Lung (tissue), 12 donors: Measurements from ENCODE around the gene VDR. TPM values are rescaled to one million over a fixed set of nuclear protein-coding genes. Genes with fewer than 3 reads are reported as not detected.

ENCODE experiments used
- ATAC-seq: fragments of 200-7000 bp; cut with Tn5 transposase; one replicate; pipeline ENCODE4 v1.9.1; 2020; ENCODE audit warnings: moderate number of reproducible peaks; ENCODE audit not compliant: insufficient read depth, low FRiP score
- DNase-seq, 3 donors: peaks; one replicate each; pipeline ENCODE4 v3.0.0-alpha.2; 2013 to 2017
- H3K27ac ChIP-seq, 2 donors: one replicate each; pipeline ENCODE4 v1.5.1; 2013; ENCODE audit warnings: mild to moderate bottlenecking in 2 of 2, moderate library complexity in 2 of 2, control low read depth in 1 of 2, inconsistent platforms in 1 of 2, low read depth in 1 of 2, low read length in 1 of 2
- H3K27me3 ChIP-seq, 3 donors: one replicate each; pipeline ENCODE4 v1.5.1; 2013; ENCODE audit warnings: low read length in 2 of 3; ENCODE audit not compliant: control insufficient read depth in 3 of 3, insufficient read depth in 3 of 3
- H3K36me3 ChIP-seq, 4 donors: one replicate each; pipeline ENCODE4 v1.5.1; 2013; ENCODE audit warnings: low read length in 4 of 4, mild to moderate bottlenecking in 1 of 4, moderate library complexity in 1 of 4; ENCODE audit not compliant: control insufficient read depth in 4 of 4, insufficient read depth in 4 of 4
- H3K4me1 ChIP-seq, 5 donors: one replicate each; pipeline ENCODE4 v1.5.1; 2013; ENCODE audit warnings: low read length in 5 of 5, mild to moderate bottlenecking in 2 of 5, moderate library complexity in 1 of 5; ENCODE audit not compliant: control insufficient read depth in 5 of 5, insufficient read depth in 5 of 5
- H3K4me3 ChIP-seq: one replicate; pipeline ENCODE4 v1.5.1; 2013; ENCODE audit warnings: mild to moderate bottlenecking, control low read depth, moderate library complexity
- H3K9ac ChIP-seq, 2 donors: one replicate each; pipeline ENCODE4 v1.5.1; 2013; ENCODE audit warnings: low read length in 2 of 2, control low read depth in 1 of 2; ENCODE audit not compliant: insufficient read depth in 1 of 2
- H3K9me3 ChIP-seq, 4 donors: one replicate each; pipeline ENCODE4 v1.5.1; 2013; ENCODE audit warnings: low read length in 3 of 4, mild to moderate bottlenecking in 1 of 4, moderate library complexity in 1 of 4; ENCODE audit not compliant: control insufficient read depth in 4 of 4, insufficient read depth in 3 of 4
- CTCF ChIP-seq: IDR thresholded peaks from 2 replicates; pipeline ENCODE4 v1.5.1; 2012; ENCODE audit warnings: mild to moderate bottlenecking; ENCODE audit errors: control extremely low read depth, extremely low read depth
- WGBS, 2 donors: extraction: QIAGEN DNeasy Blood & Tissue Kit; methylation state at CpG; one replicate each; pipeline ENCODE4 v1.1.7; 2013; 5-methylcytosine and 5-hydroxymethylcytosine counted together
- polyA plus RNA-seq, 2 donors: library from polyadenylated mRNA; stranded (reverse); fragments of 200-250 nt; gene quantifications; one replicate each; pipeline ENCODE4 v1.2.1, GENCODE V29; 2013
- total RNA-seq, 2 donors: library from RNA; depleted of rRNA in 1 of 2; stranded (reverse); fragments of >200 nt in 1 of 2; gene quantifications; one replicate each; pipeline ENCODE4 v1.2.1, GENCODE V29; 2014 to 2021
- donor health status: control.
- donor health status: control.
- donor health status: Bipolar disorder and iron deficiency.
- donor health status: healthy.
- donor health status: DM: yes; HTN: yes; CAD: no.

The VDR gene
- total and polyA plus RNA-seq, 4 donors: 4.4 to 27.4 (median 14.3) TPM

GRCh38 chr12:47870175-47870781, 34.5 kb downstream of the VDR start:
- DNase-seq (peak in 2 of 3 donors; percentile 24 to 53), ATAC-seq (peak; percentile 23)
- H3K27me3 ChIP-seq: no peaks in the 10 kb centered on the region
- no peaks in the 10 kb centered on the region for H3K9me3 ChIP-seq
- TF ChIP-seq CTCF: no peak
- no peaks in the 10 kb centered on the region for H3K36me3 ChIP-seq
- H3K27ac ChIP-seq: no peak overlapping the region
- WGBS, 2 donors: 25 to 55% methylated on average over 6 of the region's 6 CpGs
- peaks cover 0 to 5% (median 0%) of the 10 kb centered on the region in 5 donors for H3K4me1 ChIP-seq
- no peak overlapping the region for H3K4me3 ChIP-seq
- no peak overlapping the region for H3K9ac ChIP-seq

- Histone ChIP-seq H3K9ac (no peak overlapping the region), H3K27me3 (no peaks in the 10 kb centered on the region), H3K36me3 (peaks cover 0 to 4% (median 0%) of the 10 kb centered on the region in 4 donors), H3K9me3 (no peaks in the 10 kb centered on the region), H3K4me1 (peaks cover 0 to 5% (median 0%) of the 10 kb centered on the region in 5 donors), H3K27ac (no peak overlapping the region), H3K4me3 (no peak overlapping the region)
- 55 to 72% methylated on average over 8 of the region's 8 CpGs for WGBS, 2 donors
- ATAC-seq (no peak), DNase-seq (no peak)
- TF ChIP-seq CTCF: no peak
Observed at GRCh38 chr12:47868552-47869031, 36.2 kb downstream of the VDR start.

GRCh38 chr12:47868041-47868440, 36.8 kb downstream of the VDR start:
- no peak overlapping the region for H3K9ac ChIP-seq
- WGBS, 2 donors: 88 to 89% methylated on average over 2 of the region's 2 CpGs

More at GRCh38 chr12:47868041-47868440, 36.8 kb downstream of the VDR start:
- ATAC-seq (no peak), DNase-seq (no peak)
- H3K4me3 ChIP-seq: no peak overlapping the region
- no peak overlapping the region for H3K27ac ChIP-seq
- H3K27me3 ChIP-seq: no peaks in the 10 kb centered on the region
- H3K36me3 ChIP-seq: peaks cover 0 to 4% (median 0%) of the 10 kb centered on the region in 4 donors
- TF ChIP-seq CTCF: no peak
- no peaks in the 10 kb centered on the region for H3K9me3 ChIP-seq
- H3K4me1 ChIP-seq: peaks cover 0 to 5% (median 0%) of the 10 kb centered on the region in 5 donors
